Neural progenitor cell (in vitro differentiated cells): ENCODE measurements around the gene SEZ6L2. TPM values are rescaled to one million over a fixed set of nuclear protein-coding genes. Genes with fewer than 3 reads are reported as not detected.

Experiments
- DNase-seq: peaks from one replicate; pipeline ENCODE4 v3.0.0-alpha.2; 2016; ENCODE audit warnings: low spot score
- H2AFZ ChIP-seq: fragments of 200-600 bp; sonication (generic); replicated peaks from 2 replicates; pipeline ENCODE4 v1.6.1; 2016; ENCODE audit warnings: antibody characterized with exemption
- H3F3A ChIP-seq: fragments of 200-600 bp; sonication (generic); 2 replicates; pipeline ENCODE4 v1.6.1; 2016; ENCODE audit warnings: antibody characterized with exemption, low read depth
- H3K27ac ChIP-seq: fragments of 200-600 bp; sonication (generic); 2 replicates; pipeline ENCODE4 v1.5.1; 2016; ENCODE audit warnings: mild to moderate bottlenecking
- H3K27me3 ChIP-seq: fragments of 200-600 bp; sonication (generic); 2 replicates; pipeline ENCODE4 v1.6.1; 2016; ENCODE audit warnings: mild to moderate bottlenecking, moderate library complexity
- H3K36me3 ChIP-seq: fragments of 200-600 bp; sonication (generic); 2 replicates; pipeline ENCODE4 v1.5.1; 2016
- H3K4me1 ChIP-seq: fragments of 200-600 bp; sonication (generic); 2 replicates; pipeline ENCODE4 v1.6.1; 2016; ENCODE audit warnings: mixed run types
- H3K4me2 ChIP-seq: fragments of 200-600 bp; sonication (generic); 2 replicates; pipeline ENCODE4 v1.6.1; 2016
- H3K4me3 ChIP-seq: fragments of 200-600 bp; sonication (generic); 2 replicates; pipeline ENCODE4 v1.5.1; 2016
- H3K79me2 ChIP-seq: fragments of 200-600 bp; sonication (generic); 2 replicates; pipeline ENCODE4 v1.6.1; 2016; ENCODE audit warnings: low read depth
- H3K9ac ChIP-seq: fragments of 200-600 bp; sonication (generic); 2 replicates; pipeline ENCODE4 v1.6.1; 2016
- H3K9me3 ChIP-seq: fragments of 200-600 bp; sonication (generic); 2 replicates; pipeline ENCODE4 v1.5.1; 2016; ENCODE audit warnings: low read depth
- H4K20me1 ChIP-seq: fragments of 200-600 bp; sonication (generic); 2 replicates; pipeline ENCODE4 v1.6.1; 2016; ENCODE audit warnings: low read depth
- H3K27ac Mint-ChIP-seq: 3 replicates; pipeline ENCODE4 v1.8.0; 2021; ENCODE audit warnings: mixed read lengths
- H3K27me3 Mint-ChIP-seq: 2 replicates; pipeline ENCODE4 v1.8.0; 2022; ENCODE audit warnings: low read depth, mild to moderate bottlenecking, inconsistent platforms, moderate library complexity, mixed read lengths; ENCODE audit not compliant: insufficient read depth
- H3K36me3 Mint-ChIP-seq: 3 replicates; pipeline ENCODE4 v1.8.0; 2021; ENCODE audit warnings: mixed read lengths
- H3K4me1 Mint-ChIP-seq: 3 replicates; pipeline ENCODE4 v1.8.0; 2021; ENCODE audit warnings: mixed read lengths
- H3K4me3 Mint-ChIP-seq: 3 replicates; pipeline ENCODE4 v1.8.0; 2021; ENCODE audit warnings: mild to moderate bottlenecking, moderate library complexity, mixed read lengths
- H3K9me3 Mint-ChIP-seq: 3 replicates; pipeline ENCODE4 v1.8.0; 2020; ENCODE audit warnings: mixed read lengths
- EZH2 ChIP-seq: fragments of 200-600 bp; sonication (generic); IDR thresholded peaks from 2 replicates; pipeline ENCODE4 v1.6.1; 2017; ENCODE audit warnings: antibody characterized with exemption, mild to moderate bottlenecking, moderate library complexity
- EZH2phosphoT487 ChIP-seq: fragments of 200-600 bp; sonication (generic); IDR thresholded peaks from 2 replicates; pipeline ENCODE4 v1.6.1; 2017; ENCODE audit warnings: antibody characterized with exemption
- total RNA-seq: library from RNA; depleted of rRNA; stranded (reverse); fragments of >200 nt; gene quantifications from 2 replicates; pipeline ENCODE4 v1.2.3, GENCODE V29; 2015; ENCODE audit warnings: low replicate concordance
- TF ChIP-seq, protein P1 (sequence below): fragments of 200-600 bp; sonication (generic); IDR thresholded peaks from 2 replicates; pipeline ENCODE4 v1.5.1; 2017; ENCODE audit warnings: antibody characterized with exemption, mild to moderate bottlenecking

Gene SEZ6L2
- 11.7 and 31.5 TPM in 2 replicates for total RNA-seq

DNA sequence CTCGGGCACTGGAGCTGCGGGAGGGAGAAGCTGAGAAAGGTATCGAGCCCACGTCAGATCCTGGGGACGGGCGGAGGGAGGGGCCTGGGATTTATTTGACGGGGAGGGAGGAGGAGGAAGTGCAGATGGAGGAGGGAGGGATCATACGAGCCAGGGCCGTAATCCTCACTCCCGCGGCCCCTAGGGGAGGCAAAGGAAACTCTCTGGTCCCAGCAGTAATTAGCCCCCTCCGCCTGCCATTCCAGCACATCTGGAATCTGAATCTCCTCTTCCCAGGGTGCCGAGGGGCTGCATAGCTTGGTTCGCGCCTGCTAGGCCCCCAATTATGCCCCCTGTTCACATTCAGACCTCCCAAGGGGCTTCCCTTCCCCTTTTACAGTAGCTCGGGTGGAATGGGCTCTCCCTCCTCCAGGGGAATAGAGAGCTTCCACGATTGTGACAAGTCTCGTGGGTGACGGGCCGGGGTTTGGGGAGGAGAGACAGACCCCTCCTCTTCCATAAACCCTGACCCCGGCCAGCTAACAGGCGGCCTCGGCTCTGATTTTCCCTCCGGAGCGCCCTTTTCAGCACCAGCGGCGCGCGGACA lies at the start of gene SEZ6L2:
Gene SEZ6L2 (minus strand): TSS at position 35 of the 586 bp plus-strand sequence. CDS start 531 bp downstream, outside the sequence.
- Histone ChIP-seq H3F3A (peaks cover 13% of the 10 kb centered on the region), H2AFZ (peak within 1 kb of the TSS; percentile 75), H3K4me3 (peak within 1 kb of the TSS; percentile 64), H3K9ac (no peak within 1 kb of the TSS), H3K9me3 (no peaks in the 10 kb centered on the region), H3K4me2 (peak within 1 kb of the TSS; percentile 88), H3K4me1 (peaks cover 10% of the 10 kb centered on the region), H3K27ac (no peak within 1 kb of the TSS), H4K20me1 (peaks cover 17% of the 10 kb centered on the region), H3K27me3 (peaks cover 12% of the 10 kb centered on the region), H3K36me3 (no peaks in the 10 kb centered on the region), H3K79me2 (no peaks in the 10 kb centered on the region)
- peak; percentile 92 for DNase-seq
- TF ChIP-seq EZH2phosphoT487: no peak
- TF ChIP-seq, protein P1, sequence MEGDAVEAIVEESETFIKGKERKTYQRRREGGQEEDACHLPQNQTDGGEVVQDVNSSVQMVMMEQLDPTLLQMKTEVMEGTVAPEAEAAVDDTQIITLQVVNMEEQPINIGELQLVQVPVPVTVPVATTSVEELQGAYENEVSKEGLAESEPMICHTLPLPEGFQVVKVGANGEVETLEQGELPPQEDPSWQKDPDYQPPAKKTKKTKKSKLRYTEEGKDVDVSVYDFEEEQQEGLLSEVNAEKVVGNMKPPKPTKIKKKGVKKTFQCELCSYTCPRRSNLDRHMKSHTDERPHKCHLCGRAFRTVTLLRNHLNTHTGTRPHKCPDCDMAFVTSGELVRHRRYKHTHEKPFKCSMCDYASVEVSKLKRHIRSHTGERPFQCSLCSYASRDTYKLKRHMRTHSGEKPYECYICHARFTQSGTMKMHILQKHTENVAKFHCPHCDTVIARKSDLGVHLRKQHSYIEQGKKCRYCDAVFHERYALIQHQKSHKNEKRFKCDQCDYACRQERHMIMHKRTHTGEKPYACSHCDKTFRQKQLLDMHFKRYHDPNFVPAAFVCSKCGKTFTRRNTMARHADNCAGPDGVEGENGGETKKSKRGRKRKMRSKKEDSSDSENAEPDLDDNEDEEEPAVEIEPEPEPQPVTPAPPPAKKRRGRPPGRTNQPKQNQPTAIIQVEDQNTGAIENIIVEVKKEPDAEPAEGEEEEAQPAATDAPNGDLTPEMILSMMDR: peak; percentile 34
- Mint-ChIP-seq H3K27me3 (peaks cover 25% of the 10 kb centered on the region), H3K27ac (no peak within 1 kb of the TSS), H3K4me1 (peaks cover 14% of the 10 kb centered on the region), H3K36me3 (no peaks in the 10 kb centered on the region), H3K9me3 (no peaks in the 10 kb centered on the region), H3K4me3 (peak within 1 kb of the TSS; percentile 84)

DNA sequence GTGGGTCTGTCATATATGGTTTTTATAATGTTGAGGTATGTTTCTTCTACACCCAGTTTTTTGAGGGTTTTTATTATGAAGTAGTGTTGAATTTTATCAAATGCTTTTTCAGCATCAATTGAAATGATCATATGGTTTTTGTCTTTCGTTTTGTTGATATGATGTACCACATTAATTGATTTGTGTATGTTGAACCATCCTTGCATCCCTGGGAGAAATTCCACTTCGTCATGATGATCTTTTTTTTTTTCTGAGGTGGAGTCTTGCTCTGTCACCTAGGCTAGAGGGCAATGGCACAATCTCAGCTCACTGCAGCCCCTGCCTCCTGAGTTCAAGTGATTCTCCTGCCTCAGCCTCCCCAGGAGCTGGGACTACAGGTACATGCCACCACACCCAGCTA lies 48.5 kb upstream of the SEZ6L2 start:
- H4K20me1 ChIP-seq: no peaks in the 10 kb centered on the region
- Mint-ChIP-seq H3K36me3 (no peaks in the 10 kb centered on the region), H3K27me3 (no peaks in the 10 kb centered on the region), H3K4me1 (peaks cover 6% of the 10 kb centered on the region), H3K27ac (no peak overlapping the region), H3K4me3 (no peak overlapping the region), H3K9me3 (peaks cover 17% of the 10 kb centered on the region)
- no peaks in the 10 kb centered on the region for H3K36me3 ChIP-seq
- H3K4me1 ChIP-seq: no peaks in the 10 kb centered on the region
- H3K27me3 ChIP-seq: no peaks in the 10 kb centered on the region
- no peak overlapping the region for H3K27ac ChIP-seq
- TF ChIP-seq EZH2phosphoT487 (no peak), EZH2 (no peak)
- TF ChIP-seq, protein P1: no peak
- no peak overlapping the region for H3K9ac ChIP-seq
- H3K79me2 ChIP-seq: no peaks in the 10 kb centered on the region
- peaks cover 8% of the 10 kb centered on the region for H3F3A ChIP-seq
- no peak overlapping the region for H3K4me3 ChIP-seq
- H3K9me3 ChIP-seq: no peaks in the 10 kb centered on the region
- DNase-seq: no peak
- H3K4me2 ChIP-seq: no peak overlapping the region
- no peak overlapping the region for H2AFZ ChIP-seq

DNA sequence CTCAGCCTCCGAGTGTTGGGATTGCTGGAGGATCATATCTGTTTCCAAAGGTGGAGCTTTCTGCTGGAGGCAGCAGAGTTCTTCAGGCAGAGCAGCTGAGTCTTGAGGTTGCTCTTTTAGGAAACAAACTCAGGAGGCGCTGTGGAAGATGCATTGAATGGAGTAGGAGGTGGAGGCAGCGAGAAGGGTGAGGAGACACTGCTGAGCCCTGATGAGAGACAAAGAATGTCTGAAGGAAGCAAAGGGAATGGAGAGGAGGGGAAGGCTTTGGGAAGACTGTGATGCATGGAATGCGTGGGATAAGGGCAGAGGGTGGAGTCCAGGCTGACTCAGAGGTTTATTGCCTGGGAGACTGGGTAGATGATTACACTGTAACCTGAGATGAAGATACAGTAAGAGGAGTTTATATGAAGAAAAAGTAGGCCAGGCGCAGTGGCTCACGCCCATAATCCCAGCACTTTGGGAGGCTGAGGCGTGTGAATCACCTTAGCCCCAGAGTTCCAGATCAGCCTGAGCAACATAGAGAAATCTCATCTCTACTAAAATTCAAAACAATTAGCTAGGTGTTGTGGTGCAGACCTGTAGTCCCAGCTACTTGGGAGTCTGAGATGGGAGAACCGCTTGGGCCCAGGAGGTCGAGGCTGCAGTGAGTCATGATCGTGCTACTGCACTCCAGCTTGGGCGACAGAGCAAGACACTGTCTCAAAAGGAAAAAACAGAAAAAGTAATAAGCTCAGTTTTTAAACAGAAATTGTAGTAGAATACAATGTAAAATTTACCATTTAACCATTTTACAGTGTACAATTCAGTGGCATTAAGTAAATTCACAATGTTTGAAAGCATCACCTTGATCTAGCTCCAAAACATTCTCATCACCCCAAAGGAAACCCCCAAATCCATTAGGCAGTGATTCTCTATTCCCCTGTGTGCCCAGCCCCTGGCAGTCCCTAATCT lies 44.8 kb upstream of the SEZ6L2 start:
- Mint-ChIP-seq H3K27me3 (no peaks in the 10 kb centered on the region), H3K27ac (no peak overlapping the region), H3K9me3 (peaks cover 6% of the 10 kb centered on the region), H3K36me3 (no peaks in the 10 kb centered on the region), H3K4me1 (peaks cover 16% of the 10 kb centered on the region), H3K4me3 (no peak overlapping the region)
- peak; percentile 51 for DNase-seq
- Histone ChIP-seq H2AFZ (peak overlapping the region; percentile 11), H3K4me3 (no peak overlapping the region), H3K79me2 (no peaks in the 10 kb centered on the region), H3K4me2 (no peak overlapping the region), H4K20me1 (no peaks in the 10 kb centered on the region), H3K9ac (no peak overlapping the region), H3K27ac (no peak overlapping the region), H3F3A (peaks cover 8% of the 10 kb centered on the region), H3K27me3 (no peaks in the 10 kb centered on the region), H3K36me3 (no peaks in the 10 kb centered on the region), H3K4me1 (no peaks in the 10 kb centered on the region), H3K9me3 (no peaks in the 10 kb centered on the region)
- no peak for TF ChIP-seq EZH2
- TF ChIP-seq, protein P1: peak; percentile 29
- no peak for TF ChIP-seq EZH2phosphoT487
